Measurements from ENCODE around the gene EIF5.

The EIF5 gene

DNA sequence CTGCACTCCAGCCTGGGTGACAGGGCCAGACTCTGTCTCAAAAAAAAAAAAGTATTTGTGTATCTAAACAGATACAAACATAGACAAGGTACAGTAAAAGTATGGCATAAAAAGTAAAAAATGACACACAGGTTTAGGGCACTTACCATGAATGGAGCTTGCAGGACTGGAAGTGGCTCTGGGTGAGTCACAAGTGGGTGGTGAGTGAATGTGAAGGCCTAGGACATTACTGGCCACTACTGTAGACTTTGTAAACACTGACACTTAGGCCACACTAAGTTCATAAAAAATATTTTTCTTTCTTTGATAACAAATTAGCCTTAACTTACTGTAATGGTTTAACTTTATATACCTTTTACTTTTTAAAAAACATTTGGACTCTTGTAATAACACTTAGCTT, 38.0 kb upstream of the EIF5 start:
- no peak overlapping the region for H4K5ac ChIP-seq (ENCODE audit: low read length)
- no peaks in the 10 kb centered on the region for H3K79me2 ChIP-seq (ENCODE audit: control insufficient read depth, insufficient read depth, low read length)
- DNase-seq: no peak
- no peak overlapping the region for H2BK15ac ChIP-seq (replicated peaks; ENCODE audit: low read depth)
- no peaks in the 10 kb centered on the region for H3K27me3 ChIP-seq (ENCODE audit: insufficient read depth, low read length, poor library complexity)
- H3K36me3 ChIP-seq (ENCODE audit: control insufficient read depth, insufficient read depth, low read length): no peaks in the 10 kb centered on the region
- no peak overlapping the region for H3K4me3 ChIP-seq (ENCODE audit: low read length)
- no peak overlapping the region for H3K56ac ChIP-seq (ENCODE audit: low read length)
- no peaks in the 10 kb centered on the region for H3K4me1 ChIP-seq (ENCODE audit: control insufficient read depth, low read depth, low read length)
- no peak overlapping the region for H2BK120ac ChIP-seq (ENCODE audit: low read depth, low read length)
- no peak overlapping the region for H3K4me2 ChIP-seq (ENCODE audit: low read length)
- H2BK5ac ChIP-seq (ENCODE audit: low read length): no peak overlapping the region
- no peaks in the 10 kb centered on the region for H3K79me1 ChIP-seq (ENCODE audit: low read length)
- H3K9ac ChIP-seq (ENCODE audit: low read length): no peak overlapping the region
- no peak overlapping the region for H3K18ac ChIP-seq (ENCODE audit: low read length)
- H3K27ac ChIP-seq (ENCODE audit: low read depth, low read length): no peak overlapping the region
- no peak overlapping the region for H2AK5ac ChIP-seq (ENCODE audit: low read length)
- no peak overlapping the region for H3K23ac ChIP-seq (ENCODE audit: low read length)
- H4K8ac ChIP-seq (ENCODE audit: low read depth, low read length): no peak overlapping the region
- H3K4ac ChIP-seq (ENCODE audit: low read depth, low read length): no peak overlapping the region

DNA sequence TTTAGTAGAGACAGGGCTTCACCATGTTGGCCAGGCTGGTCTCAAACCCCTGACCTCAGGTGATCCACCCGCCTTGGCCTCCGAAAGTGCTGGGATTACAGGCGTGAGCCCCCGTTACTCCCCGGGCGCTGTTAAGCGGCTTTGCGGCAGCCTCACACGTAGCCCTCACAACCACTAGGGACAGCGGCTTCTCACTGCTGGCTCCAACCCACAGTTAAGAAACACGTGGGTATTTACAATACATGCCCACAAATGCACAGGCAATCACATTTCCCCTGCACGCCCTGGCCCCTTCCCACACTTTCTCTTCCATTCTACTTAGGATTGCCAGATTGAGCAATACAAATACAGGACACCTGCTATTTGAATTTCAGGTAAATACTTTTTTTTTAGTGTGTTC, 37.0 kb upstream of the EIF5 start:
- Histone ChIP-seq H2BK120ac (ENCODE audit: low read depth, low read length) (no peak overlapping the region), H4K8ac (ENCODE audit: low read depth, low read length) (no peak overlapping the region), H3K9ac (ENCODE audit: low read length) (no peak overlapping the region), H3K27me3 (ENCODE audit: insufficient read depth, low read length, poor library complexity) (no peaks in the 10 kb centered on the region), H3K36me3 (ENCODE audit: control insufficient read depth, insufficient read depth, low read length) (no peaks in the 10 kb centered on the region), H3K4me1 (ENCODE audit: control insufficient read depth, low read depth, low read length) (no peaks in the 10 kb centered on the region), H3K4me3 (ENCODE audit: low read length) (no peak overlapping the region), H3K4ac (ENCODE audit: low read depth, low read length) (no peak overlapping the region), H4K5ac (ENCODE audit: low read length) (no peak overlapping the region), H3K27ac (ENCODE audit: low read depth, low read length) (no peak overlapping the region), H3K18ac (ENCODE audit: low read length) (no peak overlapping the region), H3K56ac (ENCODE audit: low read length) (no peak overlapping the region), H2BK15ac (replicated peaks; ENCODE audit: low read depth) (no peak overlapping the region), H3K23ac (ENCODE audit: low read length) (no peak overlapping the region), H3K79me1 (ENCODE audit: low read length) (no peaks in the 10 kb centered on the region), H3K79me2 (ENCODE audit: control insufficient read depth, insufficient read depth, low read length) (no peaks in the 10 kb centered on the region), H2BK5ac (ENCODE audit: low read length) (no peak overlapping the region), H3K4me2 (ENCODE audit: low read length) (no peak overlapping the region), H2AK5ac (ENCODE audit: low read length) (no peak overlapping the region)
- no CpG with 5 or more reads among the region's 12 CpGs for WGBS (ENCODE audit: extremely low coverage, insufficient coverage, low lambda C conversion rate)
- peak; percentile 35 for DNase-seq

DNA sequence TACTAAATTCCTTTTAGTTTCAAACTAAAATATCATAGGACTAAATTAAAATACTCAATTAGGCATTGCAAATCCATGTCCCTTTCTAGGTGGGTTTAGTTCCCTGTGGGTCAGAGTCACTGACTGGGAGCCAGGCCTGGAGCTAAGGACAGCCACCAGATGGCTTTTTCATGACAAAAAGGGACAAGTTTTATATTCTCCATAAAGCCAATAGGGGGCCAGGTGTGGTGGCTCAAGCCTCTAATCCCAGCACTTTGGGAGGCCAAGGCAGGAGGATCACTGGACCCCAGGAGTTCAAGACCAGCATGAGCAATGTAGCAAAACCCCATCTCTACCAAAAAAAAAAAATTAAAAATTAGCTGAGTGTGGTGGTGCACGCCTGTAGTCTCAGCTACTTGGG, 35.4 kb upstream of the EIF5 start:
- H3K27me3 ChIP-seq (ENCODE audit: insufficient read depth, low read length, poor library complexity): no peaks in the 10 kb centered on the region
- no peak overlapping the region for H2BK5ac ChIP-seq (ENCODE audit: low read length)
- H2BK120ac ChIP-seq (ENCODE audit: low read depth, low read length): no peak overlapping the region
- H4K5ac ChIP-seq (ENCODE audit: low read length): no peak overlapping the region
- H3K4me3 ChIP-seq (ENCODE audit: low read length): no peak overlapping the region
- H3K4ac ChIP-seq (ENCODE audit: low read depth, low read length): no peak overlapping the region
- H2AK5ac ChIP-seq (ENCODE audit: low read length): no peak overlapping the region
- no peak overlapping the region for H2BK15ac ChIP-seq (replicated peaks; ENCODE audit: low read depth)
- no peak overlapping the region for H3K56ac ChIP-seq (ENCODE audit: low read length)
- no peak overlapping the region for H3K4me2 ChIP-seq (ENCODE audit: low read length)
- peak; percentile 27 for DNase-seq
- no peaks in the 10 kb centered on the region for H3K79me2 ChIP-seq (ENCODE audit: control insufficient read depth, insufficient read depth, low read length)
- no peaks in the 10 kb centered on the region for H3K36me3 ChIP-seq (ENCODE audit: control insufficient read depth, insufficient read depth, low read length)
- no peak overlapping the region for H3K9ac ChIP-seq (ENCODE audit: low read length)
- no peaks in the 10 kb centered on the region for H3K79me1 ChIP-seq (ENCODE audit: low read length)
- H4K8ac ChIP-seq (ENCODE audit: low read depth, low read length): no peak overlapping the region
- H3K4me1 ChIP-seq (ENCODE audit: control insufficient read depth, low read depth, low read length): no peaks in the 10 kb centered on the region
- no peak overlapping the region for H3K18ac ChIP-seq (ENCODE audit: low read length)
- H3K23ac ChIP-seq (ENCODE audit: low read length): no peak overlapping the region
- no peak overlapping the region for H3K27ac ChIP-seq (ENCODE audit: low read depth, low read length)
- no CpG with 5 or more reads among the region's 1 CpG for WGBS (ENCODE audit: extremely low coverage, insufficient coverage, low lambda C conversion rate)

DNA sequence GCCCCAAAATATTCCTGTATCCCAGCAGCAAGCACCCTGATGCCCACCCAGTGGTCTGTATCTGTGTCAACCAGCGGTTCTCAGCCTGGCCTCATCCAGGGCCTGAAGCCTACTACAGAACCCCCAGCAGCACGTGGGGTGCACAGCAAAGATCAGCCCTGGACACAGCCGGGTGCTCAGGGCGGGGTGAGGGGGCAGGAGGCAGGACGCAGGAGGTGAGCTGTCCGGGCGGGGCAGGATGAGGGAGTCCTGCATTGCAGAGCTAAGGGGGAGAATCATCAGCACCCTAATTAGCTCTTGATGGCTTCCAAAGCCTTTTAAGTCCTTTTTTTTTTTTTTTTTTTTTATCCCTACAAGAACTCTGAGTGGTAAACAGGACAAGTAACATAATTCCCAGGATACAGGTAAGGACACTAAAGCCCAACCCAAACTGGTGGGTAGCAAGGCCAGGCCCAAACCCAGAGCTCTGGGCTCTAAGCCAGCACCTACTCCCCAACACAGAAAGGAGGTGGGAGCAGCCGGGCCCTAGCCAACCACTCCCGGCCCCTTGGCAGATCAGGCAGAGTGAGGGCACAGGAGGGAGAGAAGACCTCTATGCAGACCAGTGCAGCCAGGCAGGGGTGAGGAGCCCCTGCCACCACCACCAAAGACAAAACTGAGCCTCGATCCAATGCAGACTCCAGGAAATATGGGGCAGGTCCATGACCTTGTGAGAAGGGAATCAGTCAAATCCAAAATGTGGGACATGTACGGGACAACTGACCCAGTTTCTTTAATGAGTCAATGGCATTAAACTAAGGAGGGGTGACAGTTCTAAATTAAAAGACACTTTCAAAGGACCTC, 32.3 kb upstream of the EIF5 start:
- WGBS (ENCODE audit: extremely low coverage, insufficient coverage, low lambda C conversion rate): no CpG with 5 or more reads among the region's 11 CpGs
- Histone ChIP-seq H3K56ac (ENCODE audit: low read length) (no peak overlapping the region), H4K8ac (ENCODE audit: low read depth, low read length) (no peak overlapping the region), H3K4me2 (ENCODE audit: low read length) (no peak overlapping the region), H2BK5ac (ENCODE audit: low read length) (no peak overlapping the region), H3K9ac (ENCODE audit: low read length) (no peak overlapping the region), H3K4ac (ENCODE audit: low read depth, low read length) (no peak overlapping the region), H4K5ac (ENCODE audit: low read length) (no peak overlapping the region), H3K27ac (ENCODE audit: low read depth, low read length) (no peak overlapping the region), H2AK5ac (ENCODE audit: low read length) (no peak overlapping the region), H2BK120ac (ENCODE audit: low read depth, low read length) (no peak overlapping the region), H3K23ac (ENCODE audit: low read length) (no peak overlapping the region), H2BK15ac (replicated peaks; ENCODE audit: low read depth) (no peak overlapping the region), H3K18ac (ENCODE audit: low read length) (no peak overlapping the region), H3K27me3 (ENCODE audit: insufficient read depth, low read length, poor library complexity) (no peaks in the 10 kb centered on the region), H3K4me1 (ENCODE audit: control insufficient read depth, low read depth, low read length) (no peaks in the 10 kb centered on the region), H3K36me3 (ENCODE audit: control insufficient read depth, insufficient read depth, low read length) (no peaks in the 10 kb centered on the region), H3K79me2 (ENCODE audit: control insufficient read depth, insufficient read depth, low read length) (no peaks in the 10 kb centered on the region), H3K4me3 (ENCODE audit: low read length) (no peak overlapping the region), H3K79me1 (ENCODE audit: low read length) (no peaks in the 10 kb centered on the region)
- no peak for DNase-seq

DNA sequence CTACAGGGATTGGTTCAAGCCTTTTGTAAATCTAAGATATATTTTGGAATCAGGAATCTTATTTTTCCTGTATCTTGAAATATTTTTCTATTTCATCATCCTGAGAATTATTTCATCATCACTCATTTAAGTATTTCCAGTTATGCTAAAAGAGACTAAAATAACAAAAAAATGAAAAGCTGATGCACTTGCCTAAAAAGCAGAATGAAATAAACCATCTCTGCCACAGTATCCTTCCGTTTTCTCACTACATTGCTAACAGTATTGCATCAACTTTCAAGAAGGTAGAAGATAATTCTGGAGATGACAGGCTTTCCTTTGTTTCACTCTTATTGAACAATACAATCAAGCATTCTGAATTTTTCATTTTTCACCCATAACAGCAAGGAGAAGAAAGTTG, 31.1 kb upstream of the EIF5 start:
- Histone ChIP-seq H3K79me1 (ENCODE audit: low read length) (no peaks in the 10 kb centered on the region), H2BK120ac (ENCODE audit: low read depth, low read length) (no peak overlapping the region), H2BK5ac (ENCODE audit: low read length) (no peak overlapping the region), H3K23ac (ENCODE audit: low read length) (no peak overlapping the region), H3K36me3 (ENCODE audit: control insufficient read depth, insufficient read depth, low read length) (no peaks in the 10 kb centered on the region), H3K56ac (ENCODE audit: low read length) (no peak overlapping the region), H3K18ac (ENCODE audit: low read length) (no peak overlapping the region), H3K4me2 (ENCODE audit: low read length) (no peak overlapping the region), H3K4ac (ENCODE audit: low read depth, low read length) (no peak overlapping the region), H4K8ac (ENCODE audit: low read depth, low read length) (no peak overlapping the region), H3K27me3 (ENCODE audit: insufficient read depth, low read length, poor library complexity) (no peaks in the 10 kb centered on the region), H4K5ac (ENCODE audit: low read length) (no peak overlapping the region), H2BK15ac (replicated peaks; ENCODE audit: low read depth) (no peak overlapping the region), H3K4me3 (ENCODE audit: low read length) (no peak overlapping the region), H2AK5ac (ENCODE audit: low read length) (no peak overlapping the region), H3K4me1 (ENCODE audit: control insufficient read depth, low read depth, low read length) (no peaks in the 10 kb centered on the region), H3K79me2 (ENCODE audit: control insufficient read depth, insufficient read depth, low read length) (no peaks in the 10 kb centered on the region), H3K9ac (ENCODE audit: low read length) (no peak overlapping the region), H3K27ac (ENCODE audit: low read depth, low read length) (no peak overlapping the region)
- no CpG with 5 or more reads among the region's 1 CpG for WGBS (ENCODE audit: extremely low coverage, insufficient coverage, low lambda C conversion rate)
- no peak for DNase-seq

DNA sequence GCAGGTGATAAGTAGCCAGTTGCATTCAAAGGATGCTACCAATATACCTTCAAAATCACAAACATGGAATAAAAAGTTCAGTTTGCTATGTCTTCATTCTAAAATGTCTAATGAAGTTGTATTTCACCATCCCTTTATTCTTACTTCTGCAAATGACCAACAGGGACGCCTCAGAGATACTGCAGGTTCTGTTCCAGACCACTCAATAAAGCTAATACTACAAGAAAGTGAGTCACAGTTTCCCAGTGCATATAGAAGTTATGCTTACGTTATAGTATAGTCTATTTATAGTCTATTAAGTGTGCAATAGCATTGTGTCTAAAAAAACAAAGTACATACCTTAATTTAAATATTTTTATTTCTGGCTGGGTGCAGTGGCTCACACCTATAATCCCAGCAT, 29.3 kb upstream of the EIF5 start:
- no peak for DNase-seq
- Histone ChIP-seq H4K5ac (ENCODE audit: low read length) (no peak overlapping the region), H3K27me3 (ENCODE audit: insufficient read depth, low read length, poor library complexity) (no peaks in the 10 kb centered on the region), H3K9ac (ENCODE audit: low read length) (no peak overlapping the region), H3K56ac (ENCODE audit: low read length) (no peak overlapping the region), H3K18ac (ENCODE audit: low read length) (no peak overlapping the region), H3K27ac (ENCODE audit: low read depth, low read length) (no peak overlapping the region), H2BK120ac (ENCODE audit: low read depth, low read length) (no peak overlapping the region), H2BK15ac (replicated peaks; ENCODE audit: low read depth) (no peak overlapping the region), H3K4me3 (ENCODE audit: low read length) (no peak overlapping the region), H3K4ac (ENCODE audit: low read depth, low read length) (no peak overlapping the region), H4K8ac (ENCODE audit: low read depth, low read length) (no peak overlapping the region), H3K23ac (ENCODE audit: low read length) (no peak overlapping the region), H3K36me3 (ENCODE audit: control insufficient read depth, insufficient read depth, low read length) (no peaks in the 10 kb centered on the region), H2BK5ac (ENCODE audit: low read length) (no peak overlapping the region), H3K4me1 (ENCODE audit: control insufficient read depth, low read depth, low read length) (no peaks in the 10 kb centered on the region), H3K4me2 (ENCODE audit: low read length) (no peak overlapping the region), H3K79me2 (ENCODE audit: control insufficient read depth, insufficient read depth, low read length) (no peaks in the 10 kb centered on the region), H2AK5ac (ENCODE audit: low read length) (no peak overlapping the region), H3K79me1 (ENCODE audit: low read length) (no peaks in the 10 kb centered on the region)
- no CpG with 5 or more reads among the region's 2 CpGs for WGBS (ENCODE audit: extremely low coverage, insufficient coverage, low lambda C conversion rate)
